PFSK-1 (cell line): ENCODE results near the gene CYSLTR2. TPM values are rescaled to one million over a fixed set of nuclear protein-coding genes. Genes with fewer than 3 reads are reported as not detected.

Experiments
- FOXP2 ChIP-seq: optimal IDR thresholded peaks from 2 replicates; pipeline ENCODE3; 2011; ENCODE audit warnings: borderline replicate concordance, control low read depth, inconsistent platforms; ENCODE audit not compliant: insufficient read depth; ENCODE audit errors: extremely low read length, extremely low read depth
- POLR2AphosphoS5 ChIP-seq: IDR thresholded peaks from 2 replicates; pipeline ENCODE4 v1.6.1; 2012; ENCODE audit warnings: low read depth, mild to moderate bottlenecking, control low read depth, low read length, moderate library complexity
- REST ChIP-seq, 2 experiments: IDR thresholded peaks; 2 replicates each; pipeline versions ENCODE4 v1.6.1 to v1.8.0; 2011 to 2012; ENCODE audit warnings: low read depth in 2 of 2, low read length in 2 of 2, control low read depth in 1 of 2, inconsistent platforms in 1 of 2, mild to moderate bottlenecking in 1 of 2, moderate library complexity in 1 of 2; ENCODE audit not compliant: insufficient read depth in 1 of 2
- SIN3A ChIP-seq: IDR thresholded peaks from 2 replicates; pipeline ENCODE4 v1.6.1; 2012; ENCODE audit warnings: mild to moderate bottlenecking, low read length, moderate library complexity, borderline replicate concordance; ENCODE audit not compliant: insufficient read depth
- TAF1 ChIP-seq: IDR thresholded peaks from 2 replicates; pipeline ENCODE4 v1.6.1; 2012; ENCODE audit warnings: low read length, control low read depth, borderline replicate concordance; ENCODE audit not compliant: insufficient read depth
- polyA plus RNA-seq: library from polyadenylated mRNA; unstranded; fragments of >200 nt; gene quantifications from one replicate; pipeline ENCODE4 v1.2.1, GENCODE V29; 2012; ENCODE audit warnings: low read depth, missing spikeins; ENCODE audit not compliant: insufficient read length

CYSLTR2 gene, protein sequence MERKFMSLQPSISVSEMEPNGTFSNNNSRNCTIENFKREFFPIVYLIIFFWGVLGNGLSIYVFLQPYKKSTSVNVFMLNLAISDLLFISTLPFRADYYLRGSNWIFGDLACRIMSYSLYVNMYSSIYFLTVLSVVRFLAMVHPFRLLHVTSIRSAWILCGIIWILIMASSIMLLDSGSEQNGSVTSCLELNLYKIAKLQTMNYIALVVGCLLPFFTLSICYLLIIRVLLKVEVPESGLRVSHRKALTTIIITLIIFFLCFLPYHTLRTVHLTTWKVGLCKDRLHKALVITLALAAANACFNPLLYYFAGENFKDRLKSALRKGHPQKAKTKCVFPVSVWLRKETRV
- not detected for polyA plus RNA-seq

GRCh38 chr13:48653472-48653939 lies at the start of gene CYSLTR2:
Gene CYSLTR2, plus strand, starts transcription at chr13:48653929. Its CDS starts 52,889 bp downstream, at chr13:48706818.
- TF ChIP-seq FOXP2: no peak
- TF ChIP-seq POLR2AphosphoS5: no peak
- no peak for TF ChIP-seq TAF1
- no peak for TF ChIP-seq SIN3A
- TF ChIP-seq REST (IDR thresholded peaks at IDR 0.05; ENCODE audit: insufficient read depth in 1 of 2, low read depth in 2 of 2, low read length in 2 of 2): no peak

- no peak for TF ChIP-seq REST (IDR thresholded peaks at IDR 0.05; ENCODE audit: insufficient read depth in 1 of 2, low read depth in 2 of 2, low read length in 2 of 2)
- no peak for TF ChIP-seq SIN3A
- TF ChIP-seq POLR2AphosphoS5: no peak
- TF ChIP-seq FOXP2: no peak
- TF ChIP-seq TAF1: no peak
Measured at GRCh38 chr13:48615049-48615448, 38.7 kb upstream of the CYSLTR2 start.

DNA sequence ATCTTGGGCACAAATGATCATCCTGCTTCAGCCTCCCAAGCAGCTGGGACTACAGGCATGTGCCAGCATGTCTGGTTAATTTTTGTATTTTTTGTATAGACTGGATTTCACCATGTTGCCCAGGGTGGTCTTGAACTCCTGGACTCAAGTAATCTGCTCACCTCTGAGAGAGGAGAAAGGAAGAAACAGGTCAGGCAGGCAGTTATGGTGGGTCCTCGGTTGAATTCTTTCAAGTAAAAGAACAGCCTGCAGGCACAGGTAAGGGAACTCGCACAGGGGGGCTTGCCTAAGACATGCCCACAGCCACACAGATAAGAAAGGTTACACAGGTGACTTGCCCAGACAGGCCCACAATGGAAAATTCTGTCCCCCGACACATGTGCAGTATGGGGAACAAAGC lies 34.8 kb upstream of the CYSLTR2 start:
- TF ChIP-seq FOXP2 (no peak), POLR2AphosphoS5 (no peak), TAF1 (no peak), SIN3A (no peak), REST (IDR thresholded peaks at IDR 0.05; ENCODE audit: insufficient read depth in 1 of 2, low read depth in 2 of 2, low read length in 2 of 2) (no peak)

- TF ChIP-seq FOXP2: no peak
- no peak for TF ChIP-seq TAF1
- TF ChIP-seq SIN3A: no peak
- TF ChIP-seq POLR2AphosphoS5: no peak
- TF ChIP-seq REST (IDR thresholded peaks at IDR 0.05; ENCODE audit: insufficient read depth in 1 of 2, low read depth in 2 of 2, low read length in 2 of 2): no peak
Measured at GRCh38 chr13:48621056-48621455, 32.7 kb upstream of the CYSLTR2 start.

DNA sequence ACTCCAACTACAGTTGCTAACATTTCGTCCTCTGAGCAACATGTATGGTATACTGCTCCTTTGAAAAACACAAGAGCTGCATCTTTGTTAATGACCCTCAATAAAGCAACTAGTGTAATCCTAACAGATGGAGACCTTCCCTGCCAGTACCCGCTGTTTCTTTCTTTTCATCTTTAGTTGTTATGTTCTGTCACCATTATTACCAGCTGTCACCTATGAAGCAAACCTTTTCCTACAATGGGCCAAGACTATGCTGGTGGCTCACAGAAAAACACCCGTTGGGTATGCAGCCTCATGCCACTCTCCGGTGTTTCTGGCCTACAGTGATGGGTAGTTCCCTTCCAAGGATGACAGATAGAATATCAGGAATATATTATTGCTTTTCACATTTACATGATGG lies 29.7 kb upstream of the CYSLTR2 start:
- TF ChIP-seq POLR2AphosphoS5: no peak
- no peak for TF ChIP-seq REST (IDR thresholded peaks at IDR 0.05; ENCODE audit: insufficient read depth in 1 of 2, low read depth in 2 of 2, low read length in 2 of 2)
- no peak for TF ChIP-seq FOXP2
- TF ChIP-seq TAF1: no peak
- TF ChIP-seq SIN3A: no peak
